LHCN-M2 (cell line): ENCODE data around the gene TMEM138. TPM values are rescaled to one million over a fixed set of nuclear protein-coding genes. Genes with fewer than 3 reads are reported as not detected.

ENCODE experiments used
- DNase-seq: peaks from one replicate; pipeline ENCODE4 v3.0.0-alpha.2; 2012; ENCODE audit warnings: low read depth
- total RNA-seq: library from RNA; depleted of rRNA; stranded (reverse); fragments of >200 nt; gene quantifications from 2 replicates; pipeline ENCODE4 v1.2.3, GENCODE V29; 2014

The TMEM138 gene
- total RNA-seq, 1 experiment from 2014 or later: 66.3 TPM

GRCh38 chr11:61341706-61342105, 20.5 kb upstream of the TMEM138 start:
- no peak for DNase-seq

- no peak for DNase-seq
These were observed 19.9 kb upstream of the TMEM138 start for GRCh38 chr11:61342207-61342803.

DNA sequence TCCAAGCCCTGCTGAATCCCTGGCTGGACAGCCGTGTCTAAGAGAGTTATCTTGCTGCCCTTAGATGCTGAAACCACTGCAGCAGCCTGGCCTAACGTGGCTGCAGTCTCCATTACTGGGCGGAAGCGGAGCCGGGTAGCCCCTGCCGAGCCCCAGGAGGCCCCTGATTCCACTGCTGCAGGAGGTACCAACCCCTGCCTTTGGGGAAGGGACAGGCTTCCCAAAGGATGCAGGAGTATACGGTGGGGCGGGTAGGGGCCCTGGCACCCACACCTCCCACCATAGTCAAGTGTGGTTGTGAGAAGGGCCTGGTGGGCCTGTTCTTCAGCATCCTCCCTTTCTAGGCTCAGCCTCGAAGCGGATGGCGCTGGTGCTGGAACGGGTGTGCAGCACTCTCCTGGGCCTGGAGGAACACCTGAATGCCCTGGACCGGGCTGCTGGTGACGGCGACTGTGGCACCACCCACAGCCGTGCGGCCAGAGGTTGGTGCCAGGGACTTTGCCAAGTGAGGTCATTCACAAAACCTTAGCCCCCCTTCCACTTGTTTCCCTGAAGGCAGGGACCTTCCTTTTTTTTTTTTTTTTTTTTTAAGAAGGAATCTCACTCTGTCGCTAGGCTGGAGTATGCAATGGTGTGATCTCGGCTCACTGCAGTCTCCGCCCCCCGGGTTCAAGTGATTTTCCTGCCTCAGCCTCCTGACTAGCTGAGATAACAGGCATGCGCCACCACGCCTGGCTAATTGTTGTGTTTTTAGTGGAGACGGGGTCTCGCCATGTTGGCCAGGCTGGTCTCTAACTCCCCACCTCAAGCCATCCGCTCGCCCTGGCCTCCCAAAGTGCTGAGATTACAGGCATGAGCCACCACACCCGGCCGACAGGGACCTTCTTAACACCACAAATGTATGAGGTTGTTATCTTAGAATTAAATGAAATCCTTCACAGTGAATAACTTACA, 18.1 kb upstream of the TMEM138 start:
- no peak for DNase-seq

GRCh38 chr11:61345170-61345610, 17.0 kb upstream of the TMEM138 start:
- no peak for DNase-seq

- no peak for DNase-seq
These were observed 16.0 kb upstream of the TMEM138 start for GRCh38 chr11:61345954-61346843.

DNA sequence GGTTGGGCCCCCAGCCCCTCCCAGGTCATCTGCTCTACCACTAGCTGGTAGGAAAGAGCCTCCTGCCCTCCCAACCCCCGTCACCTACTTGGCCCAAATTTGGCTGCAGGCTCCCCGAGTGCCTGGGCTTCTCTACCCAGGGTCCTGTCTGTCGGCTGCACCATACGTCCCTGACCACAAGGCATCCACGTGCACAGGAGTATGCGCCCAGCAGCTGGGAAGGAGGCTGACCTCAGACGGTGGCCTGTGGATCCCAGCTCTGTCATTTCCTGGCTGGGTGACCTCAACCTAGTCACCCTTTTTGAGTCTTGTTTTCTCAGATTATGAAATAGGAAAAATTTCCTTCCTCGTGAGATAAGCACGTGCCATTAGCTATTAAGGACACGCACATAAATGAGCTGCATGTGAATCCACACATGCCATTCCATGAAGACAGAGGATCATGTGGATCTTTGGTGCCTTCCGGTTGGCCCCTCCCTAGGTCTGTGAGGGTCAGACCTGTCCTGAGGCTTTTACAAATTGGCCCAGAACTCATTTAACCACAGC, 14.2 kb upstream of the TMEM138 start:
- DNase-seq: peak; percentile 47

DNA sequence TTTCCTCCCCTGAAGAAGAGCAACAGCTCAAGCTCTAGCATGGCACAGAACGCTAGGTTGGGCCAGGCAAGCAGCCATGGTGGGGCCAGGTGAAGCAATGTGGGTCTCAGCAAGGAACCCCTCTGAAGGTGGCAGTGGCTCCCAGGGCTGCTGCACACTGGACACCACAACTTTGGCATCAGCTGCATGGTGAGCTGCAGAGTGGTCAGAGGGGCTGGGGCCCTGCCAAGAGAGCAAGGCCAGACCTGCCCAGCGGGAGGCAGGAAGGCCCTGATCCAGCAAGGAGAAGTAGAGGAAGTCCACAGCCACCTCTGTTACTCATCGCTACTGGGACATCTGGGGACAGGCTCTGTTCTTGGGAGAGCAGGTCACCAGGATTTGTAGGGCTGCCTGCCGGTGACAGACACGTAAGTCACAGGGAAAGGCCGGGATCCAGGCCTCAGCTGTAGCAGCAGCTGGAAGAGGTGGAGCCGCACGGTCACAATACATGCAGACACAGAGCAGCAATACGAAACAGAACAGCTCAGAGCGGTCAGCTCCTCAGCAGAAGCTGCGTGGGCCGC, 12.9 kb upstream of the TMEM138 start:
- DNase-seq: no peak

- DNase-seq: no peak
These were observed 12.3 kb upstream of the TMEM138 start for GRCh38 chr11:61349916-61350315.

DNA sequence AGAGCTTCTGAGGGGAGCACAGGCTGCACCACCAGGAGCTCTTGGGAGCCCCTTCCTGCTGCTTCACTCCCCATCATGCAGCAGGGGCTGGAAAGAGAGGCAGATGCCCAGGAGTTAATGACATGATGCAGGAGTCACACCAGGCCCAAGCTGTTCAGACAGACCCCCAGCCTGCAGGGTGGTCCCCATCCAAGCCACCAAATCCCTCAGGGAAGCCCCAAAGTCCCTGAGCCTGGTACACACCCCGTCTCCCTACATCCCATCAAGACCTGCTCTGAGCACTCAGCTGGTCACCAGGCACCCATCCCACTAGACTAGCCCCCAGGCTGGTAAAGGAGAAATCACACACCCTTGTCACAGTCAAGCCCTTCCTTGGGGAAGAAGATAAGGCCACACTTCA, 11.8 kb upstream of the TMEM138 start:
- DNase-seq: no peak

GRCh38 chr11:61350803-61351202, 11.4 kb upstream of the TMEM138 start:
- no peak for DNase-seq

DNA sequence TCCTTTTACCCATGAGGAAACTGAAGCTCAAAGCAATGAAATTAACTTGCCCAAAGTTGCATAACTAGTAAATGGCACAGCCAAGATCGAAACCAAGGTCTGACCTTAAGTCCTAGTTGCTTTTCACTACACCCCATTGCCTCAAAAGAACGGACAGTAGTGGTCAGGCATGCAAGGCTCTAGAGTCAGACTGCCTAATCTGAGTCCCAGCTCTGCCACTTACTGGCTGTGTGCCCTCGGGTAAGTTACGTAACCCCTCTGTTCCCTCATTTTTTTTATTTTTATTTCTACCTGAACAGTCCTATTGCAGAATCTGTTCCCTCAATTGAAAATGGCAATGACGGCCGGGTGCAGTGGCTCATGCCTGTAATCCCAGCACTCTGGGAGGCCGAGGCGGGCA, 10.1 kb upstream of the TMEM138 start:
- DNase-seq: no peak

DNA sequence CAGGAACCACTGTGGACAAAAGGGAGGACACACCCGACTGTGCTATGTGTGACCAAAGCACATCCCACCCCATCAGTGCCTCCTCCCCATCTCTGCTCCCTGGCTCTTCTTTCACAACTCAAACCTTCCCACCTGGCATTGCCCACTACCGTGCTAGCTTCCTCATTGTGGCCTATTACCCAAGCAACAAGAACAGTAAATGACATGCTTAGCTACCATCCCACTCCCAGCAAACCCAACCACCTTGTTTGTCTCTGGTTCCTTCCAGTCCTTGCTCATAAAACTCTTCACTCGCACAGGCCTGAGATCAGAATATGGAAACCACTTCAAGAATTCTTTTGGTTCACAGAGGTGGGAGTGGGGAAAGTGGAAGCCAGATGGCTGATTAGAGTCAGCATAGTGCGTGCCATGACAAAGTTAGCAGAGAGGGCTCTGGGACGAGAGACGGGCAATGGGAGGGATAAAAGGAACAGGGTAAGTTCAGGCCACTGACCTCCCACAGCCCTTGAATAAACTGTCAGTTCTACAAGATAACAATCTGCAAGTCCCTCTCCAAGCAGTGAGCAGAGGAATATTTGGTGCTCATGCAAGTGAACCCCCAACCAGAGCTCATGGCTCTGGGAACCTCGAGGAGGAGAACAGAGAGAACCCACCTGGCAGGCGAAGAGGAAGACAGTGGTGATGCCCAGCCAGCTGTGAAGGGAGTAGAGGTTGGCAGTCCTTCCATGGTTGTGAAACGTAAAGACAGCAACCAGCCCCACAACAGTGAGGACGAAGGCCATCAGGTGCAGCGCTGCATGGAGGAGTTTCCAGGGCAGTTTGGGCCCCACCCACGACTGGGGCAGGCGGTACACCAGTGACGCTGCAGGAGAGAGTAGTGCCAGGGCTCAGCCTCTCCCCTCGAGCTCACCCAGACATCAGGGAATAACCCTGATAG, 8.8 kb upstream of the TMEM138 start:
- DNase-seq: no peak

DNA sequence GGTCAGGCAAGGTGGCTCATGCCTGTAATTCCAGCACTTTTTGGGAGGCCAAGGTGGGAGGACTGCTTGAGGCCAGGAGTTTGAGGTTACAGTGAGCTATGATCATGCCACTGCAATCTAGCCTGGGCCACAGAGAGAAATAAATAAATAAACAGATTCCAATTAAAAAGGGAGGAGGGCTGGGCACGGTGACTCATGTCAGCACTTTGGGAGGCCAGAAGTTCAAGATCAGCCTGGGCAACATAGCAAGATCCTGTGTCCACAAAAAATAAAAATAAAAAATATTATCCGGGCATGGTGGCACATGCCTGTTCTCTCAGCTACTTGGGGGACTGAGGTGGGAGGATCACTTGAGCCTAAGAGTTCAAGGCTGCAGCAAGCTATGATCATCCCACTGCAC, 8.0 kb upstream of the TMEM138 start:
- DNase-seq: no peak

DNA sequence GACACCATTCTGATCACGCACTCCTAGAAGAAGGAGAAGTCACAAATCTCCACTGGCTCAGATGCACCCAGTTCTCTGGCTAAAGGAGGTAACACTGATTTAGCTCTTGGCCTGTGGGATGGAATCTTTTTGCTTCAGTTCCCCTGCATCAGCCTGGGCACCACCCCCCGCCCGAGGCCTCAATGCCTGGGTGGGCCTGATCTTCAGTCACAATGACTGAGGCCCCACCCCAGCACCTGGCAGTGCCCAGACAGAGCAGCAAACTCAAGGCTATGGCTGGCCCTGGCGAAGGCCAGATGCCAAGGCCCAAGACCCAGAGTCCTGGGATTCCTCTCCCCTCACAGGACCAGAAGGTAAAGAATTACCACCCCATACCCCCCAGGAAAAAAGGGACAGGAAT, 5.5 kb upstream of the TMEM138 start:
- DNase-seq: no peak

- no peak for DNase-seq
These were observed 4.8 kb upstream of the TMEM138 start for GRCh38 chr11:61357233-61357893.

DNA sequence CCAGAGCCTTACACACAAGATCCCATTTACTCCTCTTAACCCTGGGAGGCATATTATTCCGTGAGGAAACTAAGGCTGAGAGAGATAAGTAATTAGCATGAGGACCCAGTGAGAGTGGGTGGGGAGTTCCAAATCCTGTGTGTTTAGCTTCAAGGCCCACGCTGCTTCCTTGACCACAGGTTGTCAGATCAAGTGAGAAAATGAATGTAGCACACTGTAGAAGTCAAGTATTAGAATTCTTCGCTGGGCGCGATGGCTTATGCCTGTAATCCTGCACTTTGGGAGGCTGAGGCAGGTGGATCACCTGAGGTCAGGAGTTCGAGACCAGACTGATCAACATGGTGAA, 4.3 kb upstream of the TMEM138 start:
- no peak for DNase-seq

GRCh38 chr11:61358566-61358965, 3.6 kb upstream of the TMEM138 start:
- no peak for DNase-seq

- no peak for DNase-seq
These were observed 2.7 kb upstream of the TMEM138 start for GRCh38 chr11:61359516-61359915.

DNA sequence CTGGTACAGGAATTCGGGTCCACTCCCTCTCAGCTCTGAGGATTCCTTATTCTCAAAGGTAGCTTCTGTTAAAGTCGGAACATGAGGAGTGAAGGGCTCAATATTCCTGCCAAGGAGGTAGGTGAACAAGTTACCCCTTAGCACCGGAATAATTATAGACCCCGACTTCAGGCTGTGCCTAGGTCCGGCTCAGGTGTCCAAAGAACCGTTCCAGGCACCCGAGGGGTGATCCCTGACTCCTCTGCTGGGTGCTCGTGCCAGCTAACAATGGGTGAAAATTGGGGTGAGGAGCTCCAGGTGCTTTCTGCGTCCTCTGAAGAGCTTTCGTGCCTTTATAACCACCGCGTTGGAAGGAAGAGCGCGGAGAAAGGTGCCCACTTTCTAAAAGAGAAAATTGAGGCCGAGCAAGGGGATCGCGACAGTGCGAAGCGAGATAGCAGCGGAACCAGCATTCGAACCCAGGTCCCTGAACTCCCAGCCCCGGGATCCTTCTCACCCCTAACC, 885 bp upstream of the TMEM138 start:
- no peak for DNase-seq

- DNase-seq: peak; percentile 46
These were observed 335 bp downstream of the TMEM138 start for GRCh38 chr11:61362542-61362875.
